Non-pigmented ciliary epithelial cell (primary cell): Measurements from ENCODE around the gene LRRC8C.

Experiments
- DNase-seq: peaks from one replicate; pipeline ENCODE4 v3.0.0-alpha.2; 2010; ENCODE audit warnings: low read depth

LRRC8C gene

DNA sequence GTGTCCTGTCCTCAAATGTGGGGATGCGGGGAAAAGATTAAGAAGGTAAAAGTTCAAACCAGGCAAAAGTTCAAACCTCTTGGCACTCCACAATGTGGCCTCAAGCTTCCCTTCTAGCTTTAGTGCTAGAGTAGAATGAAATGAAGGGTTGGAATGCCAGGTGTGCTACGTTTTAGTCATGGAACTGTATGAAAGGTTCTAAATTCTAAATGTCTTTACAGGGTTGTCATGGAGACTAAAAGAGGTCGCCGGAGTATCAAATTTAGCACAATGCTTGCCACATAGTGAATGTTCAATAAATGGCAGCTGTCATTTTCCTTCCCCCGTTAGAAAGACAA lies 130.7 kb downstream of the LRRC8C start:
- no peak for DNase-seq

DNA sequence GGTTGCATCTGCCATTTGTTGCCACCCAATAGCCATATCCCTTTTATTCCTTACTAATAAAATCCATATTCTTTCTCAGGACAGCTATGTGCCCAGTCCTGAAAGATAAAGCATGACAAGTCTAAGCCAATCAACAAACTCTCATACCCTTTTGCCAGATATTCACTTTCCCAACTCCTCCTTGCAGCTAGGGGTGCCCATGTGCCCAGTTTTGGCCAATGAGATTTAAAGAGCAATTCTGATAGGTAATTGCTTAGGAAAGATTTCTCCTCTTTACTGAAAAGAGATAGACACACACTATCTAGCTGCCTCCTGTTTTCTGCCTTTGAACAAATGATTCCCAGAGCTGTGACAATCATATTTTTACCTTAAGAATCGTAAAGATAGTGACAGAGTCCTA lies 132.9 kb downstream of the LRRC8C start:
- DNase-seq = no peak

DNA sequence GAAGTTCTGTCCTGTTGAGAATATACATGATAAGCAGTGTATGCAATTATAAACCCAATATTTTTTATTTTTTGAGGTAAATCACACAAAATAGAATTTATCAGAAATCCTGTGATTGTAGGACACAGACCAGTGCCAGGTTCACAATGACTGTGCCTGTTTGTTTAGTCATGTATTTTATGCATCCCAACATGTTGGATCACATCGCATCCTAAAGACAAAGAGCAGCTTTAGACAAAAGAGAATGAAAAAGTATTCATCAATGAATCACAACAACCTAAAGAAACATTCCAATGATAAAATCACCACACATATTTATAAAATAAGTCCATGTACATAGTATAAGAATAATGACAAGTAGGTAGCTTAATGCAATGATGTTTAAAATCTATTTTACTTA lies 134.7 kb downstream of the LRRC8C start:
- no peak for DNase-seq
